ENCODE measurements around the gene THUMPD2. TPM values are rescaled to one million over a fixed set of nuclear protein-coding genes. Genes with fewer than 3 reads are reported as not detected.

The THUMPD2 gene
- total RNA-seq, 1 donor from 2014 or later = 5.7 TPM

DNA sequence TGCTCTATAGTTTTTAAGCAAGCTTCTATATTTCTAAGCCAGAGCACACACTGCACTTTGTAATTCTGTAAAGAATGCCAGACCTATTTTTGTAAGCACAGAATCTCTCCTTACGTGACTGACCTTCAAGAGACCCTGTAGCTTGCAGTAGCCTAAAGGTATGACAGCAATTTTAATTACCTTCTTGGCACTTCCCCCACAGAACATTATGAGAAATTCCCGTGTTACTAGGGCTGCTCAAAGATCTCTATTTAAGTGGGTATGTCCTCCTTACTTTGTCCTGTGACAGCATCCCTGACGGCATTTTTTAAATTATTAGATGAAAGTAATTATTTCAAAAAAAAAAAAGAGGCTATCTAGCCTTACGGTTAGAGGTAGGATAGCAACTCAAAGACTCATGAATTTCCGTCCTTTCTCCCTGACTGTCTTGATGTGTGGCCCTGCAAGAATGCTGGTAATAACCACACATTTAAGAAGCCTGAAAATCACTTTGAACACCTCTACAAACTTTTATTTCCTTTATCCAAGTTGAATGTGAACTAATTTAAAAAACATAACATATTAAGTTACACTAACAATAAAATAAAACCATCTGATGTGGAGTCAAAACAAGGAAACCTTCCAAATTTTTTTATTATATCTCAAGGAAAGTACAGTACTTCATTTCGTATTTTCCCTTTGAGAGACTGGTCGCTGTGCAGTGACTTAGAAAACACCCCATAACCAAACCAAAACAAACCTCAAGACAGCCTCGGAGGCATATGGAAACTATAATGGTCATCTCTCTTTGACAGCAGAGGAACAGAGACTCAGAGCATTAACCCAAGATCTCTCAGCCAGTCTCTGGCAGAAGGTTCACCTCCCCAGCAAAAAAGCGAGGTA, 54.9 kb downstream of the THUMPD2 start:
- intact Hi-C loops (cut with DNase I) = no loop called here
- DNase-seq (ENCODE audit: low spot score) = no peak

DNA sequence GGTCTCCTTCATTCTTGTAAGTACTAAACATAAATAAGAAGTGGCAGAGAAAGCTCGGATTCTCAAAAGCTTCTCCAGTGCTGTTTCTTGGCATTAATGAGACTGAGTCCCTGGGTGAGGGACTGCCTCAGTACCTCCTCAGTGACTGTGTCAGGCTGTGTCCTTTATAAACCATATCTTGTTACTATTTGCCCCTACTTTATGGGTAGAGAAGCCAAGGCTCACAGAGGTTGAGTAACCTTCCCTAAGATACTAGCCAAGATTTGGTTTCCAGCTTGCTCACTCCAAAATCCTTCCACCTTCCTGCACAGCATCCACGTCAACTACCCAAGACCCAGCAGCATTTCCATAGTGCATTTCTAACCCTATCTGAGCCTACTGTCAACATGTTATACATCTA, 55.6 kb downstream of the THUMPD2 start:
- DNase-seq (ENCODE audit: low spot score) = no peak
- intact Hi-C loops (cut with DNase I) = no loop called here

DNA sequence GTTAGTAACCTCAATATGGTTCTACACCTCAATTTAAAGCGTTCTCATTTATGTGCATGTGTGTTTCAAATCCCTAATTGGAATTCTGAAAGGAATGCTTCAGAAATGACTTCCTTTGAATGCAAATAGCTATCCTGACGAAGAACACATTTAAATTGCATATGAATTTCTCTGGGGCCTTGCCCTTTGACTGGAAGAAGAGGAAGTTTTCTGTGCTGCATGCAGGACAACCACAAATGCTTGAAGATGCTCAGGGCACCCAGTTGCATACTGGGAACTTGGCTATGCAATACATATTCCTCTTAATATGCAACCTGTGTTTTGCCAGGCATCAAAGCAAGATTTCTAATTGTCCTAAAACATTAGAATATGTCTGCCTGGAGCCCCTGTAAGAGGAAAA, 58.1 kb downstream of the THUMPD2 start:
- no peak for DNase-seq (ENCODE audit: low spot score)
- intact Hi-C loops (cut with DNase I) = no loop called here

DNA sequence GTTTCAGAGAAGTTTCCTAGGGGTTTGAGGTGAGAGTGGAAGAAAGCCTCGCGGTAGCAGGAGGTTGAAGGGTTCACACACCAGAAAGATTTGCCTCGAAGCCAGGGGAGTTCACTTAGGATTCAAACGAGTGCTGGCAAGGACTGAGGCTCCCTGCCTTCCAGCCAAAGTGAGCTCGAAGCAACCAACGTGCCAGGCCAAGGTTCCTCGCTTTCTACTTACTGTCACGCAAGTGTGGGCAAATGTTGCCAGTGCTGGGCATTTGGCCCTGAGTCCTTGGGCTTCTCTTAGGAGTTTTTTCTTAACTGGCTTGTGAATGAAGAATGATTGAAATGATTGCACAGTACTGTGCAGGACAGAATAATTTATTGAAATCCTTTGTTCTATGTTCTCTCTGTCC, 59.7 kb downstream of the THUMPD2 start:
- DNase-seq (ENCODE audit: low spot score) = no peak
- intact Hi-C loops (cut with DNase I) = no loop called here

DNA sequence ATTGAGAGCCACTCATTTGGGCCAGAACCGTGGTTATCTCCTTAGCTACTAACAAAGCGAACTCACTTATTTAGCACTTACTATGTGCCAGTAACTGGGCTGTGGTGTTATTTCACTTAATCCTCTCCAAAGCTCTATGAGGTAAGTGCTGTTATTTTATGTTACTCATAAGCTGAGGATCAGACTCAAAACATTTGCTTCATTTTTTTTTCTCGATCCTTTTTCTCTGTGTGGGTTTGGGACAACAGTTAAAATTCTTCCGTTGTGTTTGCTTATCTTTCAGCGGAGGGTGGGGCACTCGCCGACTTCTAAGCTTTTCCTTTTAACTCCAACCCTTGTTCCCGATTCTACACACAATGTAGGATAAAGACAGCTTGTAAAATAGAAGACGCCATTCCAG, 60.6 kb downstream of the THUMPD2 start:
- intact Hi-C loops (cut with DNase I) = no loop called here
- DNase-seq (ENCODE audit: low spot score) = no peak

DNA sequence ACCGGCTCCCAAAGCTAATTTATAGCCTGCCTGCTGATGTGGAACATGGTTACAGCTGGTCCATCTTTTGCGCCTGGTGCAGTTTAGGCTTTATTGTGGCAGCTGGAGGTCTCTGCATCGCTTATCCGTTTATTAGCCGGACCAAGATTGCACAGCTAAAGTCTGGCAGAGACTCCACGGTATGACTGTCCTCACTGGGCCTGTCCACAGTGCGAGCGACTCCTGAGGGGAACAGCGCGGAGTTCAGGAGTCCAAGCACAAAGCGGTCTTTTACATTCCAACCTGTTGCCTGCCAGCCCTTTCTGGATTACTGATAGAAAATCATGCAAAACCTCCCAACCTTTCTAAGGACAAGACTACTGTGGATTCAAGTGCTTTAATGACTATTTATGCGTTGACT, 62.0 kb downstream of the THUMPD2 start:
- intact Hi-C loops (cut with DNase I) = no loop called here
- no peak for DNase-seq (ENCODE audit: low spot score)

DNA sequence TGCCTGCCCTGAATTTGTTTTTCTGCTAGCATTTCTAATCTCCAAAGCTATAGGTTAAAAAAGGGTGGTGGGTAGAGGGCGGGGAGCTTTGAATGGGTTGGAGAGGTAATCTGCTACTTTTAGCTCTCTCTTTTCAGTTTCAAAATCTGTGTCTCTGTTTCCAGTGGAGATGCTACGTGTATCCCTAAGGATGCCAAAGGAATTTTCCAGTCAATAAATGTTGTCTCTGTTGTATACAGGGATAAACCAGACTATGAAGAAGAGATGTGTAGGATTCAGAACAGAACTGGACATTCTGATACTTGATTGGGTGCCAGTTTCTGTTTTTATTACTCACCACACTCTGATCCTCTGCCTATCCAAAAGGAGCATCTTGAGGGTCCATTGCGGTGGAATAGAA, 63.2 kb downstream of the THUMPD2 start:
- DNase-seq (ENCODE audit: low spot score) = no peak
- intact Hi-C loops (cut with DNase I) = no loop called here

DNA sequence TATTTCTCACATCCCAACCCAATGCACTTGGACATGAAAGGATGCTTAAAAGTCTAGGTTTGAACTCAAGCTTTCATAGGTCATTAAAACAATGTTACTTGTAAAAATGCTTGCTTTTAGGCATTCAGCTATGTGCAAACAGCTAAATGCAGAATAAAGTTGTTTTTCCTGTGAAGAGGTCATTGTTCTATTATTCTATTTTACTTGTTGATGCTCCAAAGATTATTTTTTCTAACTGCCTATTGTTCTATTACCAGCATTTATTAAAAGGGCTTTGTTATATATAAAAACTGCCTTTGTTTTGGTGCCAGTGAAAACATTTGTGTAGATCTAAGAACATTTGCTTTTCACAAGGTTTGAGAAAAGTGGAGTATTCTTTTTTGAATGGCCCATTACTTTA, 64.0 kb downstream of the THUMPD2 start:
- intact Hi-C loops (cut with DNase I) = no loop called here
- DNase-seq (ENCODE audit: low spot score) = no peak

DNA sequence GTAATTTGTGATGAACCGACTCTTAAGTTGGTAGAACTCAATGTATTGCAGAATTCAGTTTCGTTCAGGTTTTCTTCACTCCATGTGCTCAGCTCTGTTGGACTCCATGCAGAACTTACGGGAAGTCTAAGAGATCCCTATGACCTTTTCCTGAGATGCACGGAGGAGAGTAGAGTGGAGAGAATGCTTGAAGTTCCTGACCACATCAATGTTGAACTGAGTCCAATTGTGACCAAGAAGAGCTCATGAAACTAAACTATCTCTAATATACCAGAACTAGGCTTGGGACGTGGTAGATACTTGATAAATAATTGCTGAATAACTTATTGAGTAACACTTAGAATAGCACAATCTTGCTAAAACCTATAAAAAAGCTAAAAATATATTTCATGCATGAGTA, 66.1 kb downstream of the THUMPD2 start:
- DNase-seq (ENCODE audit: low spot score) = no peak
- intact Hi-C loops (cut with DNase I) = no loop called here

DNA sequence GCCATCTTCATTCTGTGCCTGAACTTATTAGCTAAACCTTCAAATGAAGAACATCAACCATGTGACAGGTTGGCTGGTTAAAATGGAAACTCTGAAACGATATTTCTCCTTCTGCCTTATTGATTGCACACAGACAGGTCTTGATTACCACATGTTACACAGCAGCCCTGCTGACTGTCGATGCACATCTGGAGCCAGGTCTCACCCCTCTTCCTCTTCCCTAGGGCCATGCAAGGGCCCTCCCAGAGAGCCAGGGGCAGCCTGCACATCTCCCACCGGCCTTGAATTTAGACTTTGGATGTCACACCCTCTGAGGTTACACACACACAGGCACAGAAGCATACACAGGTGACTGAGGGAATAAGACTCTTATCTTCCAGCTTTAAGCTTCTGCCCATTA, 68.3 kb downstream of the THUMPD2 start:
- DNase-seq (ENCODE audit: low spot score) = no peak

DNA sequence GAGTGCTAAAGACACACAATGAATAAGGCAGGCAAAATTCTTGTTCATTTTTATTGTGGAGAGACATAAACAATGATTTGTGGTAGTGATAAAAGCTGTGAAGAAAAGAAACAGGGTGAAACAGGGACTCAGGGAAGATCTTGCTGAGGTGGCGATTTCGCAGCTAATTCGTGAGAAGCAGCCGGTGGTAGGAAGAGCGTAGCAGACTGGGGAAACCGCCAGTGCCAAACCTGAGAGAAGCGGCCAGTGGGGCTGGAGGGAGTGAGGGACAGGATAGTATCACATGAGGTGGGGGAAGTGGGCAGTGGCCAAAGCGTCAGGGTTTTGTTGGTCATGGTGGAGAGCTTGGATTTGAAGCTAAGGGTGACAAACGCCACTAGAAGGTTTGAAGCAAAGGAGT, 71.1 kb downstream of the THUMPD2 start:
- DNase-seq (ENCODE audit: low spot score) = no peak
- intact Hi-C loops (cut with DNase I) = no loop called here

More for the DNA sequence above, 68.3 kb downstream of the THUMPD2 start:
- intact Hi-C loops (cut with DNase I) = no loop called here

DNA sequence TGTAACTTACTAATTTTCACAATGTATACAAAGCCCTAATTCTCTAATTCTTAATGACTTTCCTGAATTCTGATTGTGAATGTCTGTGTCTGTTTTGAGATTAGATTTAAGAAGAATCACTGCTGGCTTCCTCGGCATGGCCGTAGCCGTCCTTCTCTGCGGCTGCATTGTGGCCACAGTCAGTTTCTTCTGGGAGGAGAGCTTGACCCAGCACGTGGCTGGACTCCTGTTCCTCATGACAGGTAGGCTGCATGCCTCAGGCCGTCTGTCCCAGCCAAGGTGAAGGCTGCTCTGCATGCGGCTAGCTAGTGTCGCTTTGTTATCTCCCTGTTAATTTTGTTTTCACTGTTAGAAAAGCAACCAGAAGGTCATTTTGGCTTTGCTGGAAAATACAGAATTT, 72.1 kb downstream of the THUMPD2 start:
- intact Hi-C loops (cut with DNase I) = no loop called here
- DNase-seq (ENCODE audit: low spot score) = no peak

DNA sequence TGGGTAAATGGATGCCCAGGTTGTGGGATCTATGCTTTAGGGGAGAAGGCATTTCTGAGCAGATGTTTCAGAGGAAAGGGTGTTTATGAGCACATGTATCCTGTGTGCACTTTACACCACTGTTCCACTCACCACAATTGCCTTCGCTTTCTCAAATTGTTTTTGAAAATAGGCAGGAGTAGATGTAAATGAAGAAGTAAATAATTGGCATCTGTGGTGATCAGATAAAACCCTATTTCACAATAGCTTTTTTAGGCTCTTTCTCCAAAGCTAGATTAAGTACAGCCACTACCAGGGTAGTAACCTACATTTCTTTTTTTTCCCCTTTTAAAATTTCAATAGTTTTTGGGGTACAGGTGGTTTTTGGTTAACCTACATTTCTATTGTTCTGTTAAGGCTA, 72.7 kb downstream of the THUMPD2 start:
- intact Hi-C loops (cut with DNase I) = no loop called here
- DNase-seq (ENCODE audit: low spot score) = no peak

DNA sequence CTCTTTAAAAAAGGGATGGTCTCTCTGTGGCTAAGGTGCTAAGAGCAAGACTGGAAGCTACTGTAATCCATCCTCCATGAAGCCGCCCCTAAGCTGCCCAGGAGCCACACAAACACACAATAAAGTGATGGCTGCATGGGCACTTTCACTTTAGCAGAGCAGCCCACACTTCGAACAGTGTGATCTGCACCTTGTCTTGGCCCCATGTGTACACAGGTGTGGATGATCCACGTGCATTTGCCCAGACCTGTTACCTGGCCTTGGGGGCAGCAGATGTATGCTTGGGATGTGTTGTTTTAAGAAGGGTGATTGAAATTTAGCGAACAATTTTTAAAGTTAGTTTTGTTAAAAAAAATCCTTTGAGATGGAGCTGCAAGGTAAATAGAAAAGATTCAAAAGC, 73.4 kb downstream of the THUMPD2 start:
- no peak for DNase-seq (ENCODE audit: low spot score)
- intact Hi-C loops (cut with DNase I) = no loop called here

DNA sequence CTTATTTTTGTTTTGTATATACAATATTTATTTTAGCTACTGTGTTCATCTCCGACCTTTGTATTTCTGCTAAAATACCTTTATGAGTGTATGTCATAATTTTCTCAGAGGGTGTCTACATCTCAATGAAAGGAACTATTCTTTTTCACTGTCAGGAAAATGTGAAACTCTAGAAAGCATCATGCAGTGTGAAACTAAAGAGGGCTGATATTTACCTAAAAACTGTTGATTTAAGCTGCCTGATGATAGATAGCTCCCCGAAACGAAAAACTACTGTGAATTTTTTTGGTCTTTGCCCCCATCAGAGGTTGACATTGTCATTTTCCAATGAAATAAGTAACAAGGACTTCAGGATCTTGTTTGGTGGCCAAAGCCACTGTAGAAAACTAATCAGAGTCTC, 74.5 kb downstream of the THUMPD2 start:
- intact Hi-C loops (cut with DNase I) = no loop called here
- DNase-seq (ENCODE audit: low spot score) = no peak

DNA sequence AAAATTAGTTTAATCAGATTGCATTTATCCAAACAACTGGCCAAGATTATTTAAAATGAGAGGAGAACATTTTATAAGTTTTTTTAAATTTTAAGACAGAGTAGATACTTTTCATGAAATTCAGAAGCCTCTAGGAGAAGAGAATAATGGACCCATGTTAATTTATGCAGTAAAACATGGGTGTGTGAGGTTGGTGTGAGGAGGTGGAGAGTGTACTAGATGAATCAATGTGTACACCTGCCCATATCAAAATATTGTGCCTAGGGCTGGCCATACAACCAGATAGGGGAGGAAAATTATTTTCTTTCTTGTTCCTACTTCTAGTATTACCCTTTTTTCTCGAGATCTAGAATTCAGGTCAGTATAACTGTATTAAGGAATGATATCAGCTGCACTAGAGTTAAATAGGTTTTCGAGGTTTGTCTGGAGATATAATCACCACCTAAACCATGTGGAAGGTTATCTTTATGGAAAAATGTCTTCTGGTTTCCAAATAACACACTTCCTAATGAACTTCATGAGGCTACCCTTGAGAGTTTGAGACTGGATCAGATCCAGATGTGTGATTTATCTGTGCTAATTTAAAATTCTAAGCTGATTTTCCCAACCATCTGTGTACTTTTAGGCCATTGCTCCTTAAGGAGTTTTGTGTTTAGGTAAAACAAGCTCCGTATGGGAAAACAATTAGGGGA, 75.7 kb downstream of the THUMPD2 start:
- DNase-seq (ENCODE audit: low spot score) = no peak
- intact Hi-C loops (cut with DNase I) = no loop called here

DNA sequence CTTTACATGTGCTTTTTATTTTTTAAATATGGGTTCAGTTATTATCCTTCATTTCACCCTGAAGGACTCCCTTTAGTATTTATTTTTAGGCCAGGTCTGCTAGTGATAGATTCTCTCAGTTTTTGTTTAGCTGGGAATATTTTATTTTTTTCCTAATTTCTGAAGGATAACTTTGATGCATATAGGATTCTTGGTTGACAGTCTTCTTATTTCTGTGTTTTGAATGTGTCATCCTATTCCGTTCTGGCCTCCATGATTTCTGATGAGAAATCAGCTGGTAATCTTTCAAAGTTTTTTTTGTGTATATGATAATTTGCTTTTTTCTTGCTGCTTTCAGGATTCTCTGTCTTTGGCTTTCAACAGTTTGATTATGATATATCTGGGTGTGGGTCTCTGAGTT, 77.9 kb downstream of the THUMPD2 start:
- intact Hi-C loops (cut with DNase I) = no loop called here

DNA sequence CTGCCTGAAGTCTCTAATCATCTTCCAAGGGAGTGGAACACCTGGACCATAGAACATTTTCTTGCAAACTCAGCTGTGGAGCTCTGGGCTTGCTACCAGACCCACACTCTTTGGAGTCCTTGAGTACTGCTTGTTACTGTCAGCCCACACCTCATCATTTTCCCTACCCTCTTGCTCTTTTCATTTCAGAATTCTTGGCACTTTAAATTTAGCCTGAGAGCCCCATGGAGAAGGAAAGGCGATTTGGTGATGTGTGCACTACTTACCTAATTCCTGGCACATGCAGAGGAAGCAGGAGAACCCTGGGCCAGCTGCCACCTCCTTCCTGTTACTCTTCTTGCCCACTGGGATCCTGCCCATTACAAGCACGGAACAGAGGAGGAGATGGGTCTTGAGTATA, 81.6 kb downstream of the THUMPD2 start:
- intact Hi-C loops (cut with DNase I) = loop anchor here (2.0 to 5.0 kb wide), 4 partner anchors 105 to 319 kb away; partner anchors contain the start of gene MAP4K3
- no peak for DNase-seq (ENCODE audit: low spot score)

More for the DNA sequence above, 77.9 kb downstream of the THUMPD2 start:
- no peak for DNase-seq (ENCODE audit: low spot score)

DNA sequence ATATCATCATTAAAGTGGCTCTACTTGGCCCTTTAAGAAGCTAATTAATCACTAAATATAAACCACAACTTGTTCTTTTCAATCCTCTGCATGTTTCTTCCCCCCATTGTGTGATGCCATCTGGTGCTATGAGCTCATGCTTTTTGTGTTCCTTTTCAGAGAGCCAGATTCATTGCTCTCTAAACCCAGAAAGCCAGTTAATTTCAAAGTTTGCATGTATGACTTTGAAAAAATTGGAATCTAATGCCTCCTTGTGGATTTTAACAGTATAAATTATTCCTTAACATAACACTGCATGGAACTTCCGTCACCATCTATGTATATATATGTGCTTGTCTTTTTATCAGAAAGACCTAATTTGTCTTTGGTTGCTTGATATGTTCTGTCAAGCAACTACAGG, 82.2 kb downstream of the THUMPD2 start:
- intact Hi-C loops (cut with DNase I) = loop anchor here (2.0 to 5.0 kb wide), 4 partner anchors 105 to 318 kb away; partner anchors contain the start of gene MAP4K3
- DNase-seq (ENCODE audit: low spot score) = no peak

DNA sequence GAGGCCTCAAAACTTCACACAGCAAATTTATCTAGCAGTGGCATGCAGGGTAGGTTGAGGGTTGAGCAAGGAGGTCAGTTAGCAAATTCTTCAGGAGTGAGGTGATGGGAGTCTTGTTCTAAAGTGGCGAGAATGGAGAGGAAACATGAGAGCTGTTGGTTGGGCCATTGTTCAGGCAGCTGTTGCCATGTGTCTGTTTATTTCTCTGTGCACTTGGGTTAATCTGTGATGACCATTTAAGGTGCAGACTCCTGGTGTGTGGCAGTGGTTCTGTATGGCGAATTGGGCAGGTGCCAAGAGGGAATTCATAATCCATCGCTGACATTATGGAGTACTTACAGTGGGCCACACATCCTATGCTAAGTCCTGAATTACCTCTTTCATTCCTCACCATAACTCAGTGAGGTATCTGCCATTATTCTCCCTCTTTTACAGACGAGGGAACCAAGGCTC, 82.9 kb downstream of the THUMPD2 start:
- intact Hi-C loops (cut with DNase I) = loop anchor here (2.0 to 5.0 kb wide), 4 partner anchors 104 to 317 kb away; partner anchors contain the start of gene MAP4K3
- DNase-seq (ENCODE audit: low spot score) = no peak

DNA sequence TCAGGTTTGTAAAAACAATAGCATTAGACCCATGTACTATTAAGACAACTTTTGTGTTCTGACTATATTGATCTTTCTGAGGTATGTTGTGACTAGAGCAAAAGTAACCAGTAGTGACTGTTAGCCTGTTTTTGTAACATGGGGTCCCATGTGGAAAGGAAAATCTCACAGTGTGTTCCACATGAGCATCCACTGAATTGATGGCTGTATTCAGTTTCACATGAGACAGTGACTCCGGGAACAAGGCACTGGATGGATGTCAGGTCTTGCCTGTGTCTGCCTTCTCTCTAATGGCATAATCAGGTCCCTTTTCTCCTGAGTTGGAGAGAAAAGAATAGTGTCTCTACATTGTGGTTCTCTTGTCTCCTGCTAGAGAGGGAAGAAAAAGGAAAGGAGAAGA, 85.8 kb downstream of the THUMPD2 start:
- no peak for DNase-seq (ENCODE audit: low spot score)
- intact Hi-C loops (cut with DNase I) = no loop called here

Measured in cardiac septum (tissue), 1 donor.